Kidney (tissue), 14 donors: ENCODE results near the gene KMT2D. TPM values are rescaled to one million over a fixed set of nuclear protein-coding genes. Genes with fewer than 3 reads are reported as not detected.

Source experiments
- DNase-seq, 5 donors: peaks; one replicate each; pipeline ENCODE4 v3.0.0-alpha.2; 2013 to 2020
- FAIRE-seq: peaks from 2 replicates; lab custom pipeline; 2012; peaks lifted over from hg19 to GRCh38; lab: Jason Lieb, UNC
- H3K27ac ChIP-seq, 2 donors: one replicate each; pipeline ENCODE4 v1.7.0; 2013; ENCODE audit warnings: low read depth in 2 of 2, low read length in 2 of 2, inconsistent platforms in 1 of 2
- H3K27me3 ChIP-seq: one replicate; pipeline ENCODE4 v1.7.1; 2013; ENCODE audit warnings: low read length, inconsistent platforms; ENCODE audit not compliant: control insufficient read depth, insufficient read depth
- H3K36me3 ChIP-seq, 3 donors: one replicate each; pipeline versions ENCODE4 v1.7.0 to v1.7.1; 2013; ENCODE audit warnings: low read length in 3 of 3, control low read depth in 1 of 3, inconsistent platforms in 1 of 3; ENCODE audit not compliant: insufficient read depth in 3 of 3, control insufficient read depth in 2 of 3
- H3K4me1 ChIP-seq, 3 donors: one replicate each; pipeline versions ENCODE4 v1.7.0 to v1.7.1; 2013; ENCODE audit warnings: low read length in 3 of 3, inconsistent platforms in 1 of 3, low read depth in 1 of 3; ENCODE audit not compliant: control insufficient read depth in 2 of 3, insufficient read depth in 2 of 3
- H3K4me3 ChIP-seq, 3 donors: one replicate each; pipeline versions ENCODE4 v1.7.0 to v1.8.1; 2013; ENCODE audit warnings: low read length in 3 of 3, control low read depth in 1 of 3, inconsistent platforms in 1 of 3
- H3K9ac ChIP-seq, 3 donors: one replicate each; pipeline versions ENCODE4 v1.7.0 to v1.7.1; 2013; ENCODE audit warnings: low read length in 3 of 3, control low read depth in 1 of 3, inconsistent platforms in 1 of 3
- H3K9me3 ChIP-seq, 3 donors: one replicate each; pipeline versions ENCODE4 v1.7.0 to v1.7.1; 2013; ENCODE audit warnings: low read length in 3 of 3, control low read depth in 1 of 3, inconsistent platforms in 1 of 3; ENCODE audit not compliant: control insufficient read depth in 2 of 3, insufficient read depth in 1 of 3
- CTCF ChIP-seq: IDR thresholded peaks from 3 replicates; pipeline ENCODE4 v1.5.1; 2012; ENCODE audit warnings: mild to moderate bottlenecking, moderate library complexity, borderline replicate concordance; ENCODE audit not compliant: insufficient read depth; ENCODE audit errors: extremely low read depth
- intact Hi-C: fragments of 100-400 bp; cut with DNase I; formaldehyde crosslinking; loops from one replicate; pipeline ENCODE4 v1.11.1; 2022
- polyA plus RNA-seq: library from polyadenylated mRNA; stranded (reverse); fragments of 350-450 nt; fragmentation: Illumina TruSeq; extraction: RNeasy Lipid Tissue Mini Kit (QIAGEN cat#74804); gene quantifications from one replicate; pipeline ENCODE4 v1.2.3, GENCODE V29; 2014; ENCODE audit warnings: low read depth, low replicate concordance; ENCODE audit not compliant: insufficient read depth
- total RNA-seq: library from RNA; stranded (reverse); fragmentation: NEBNext Ultra II Directional; extraction: Animal tissue kit (Norgen Biotek cat#: 25700); gene quantifications from one replicate; pipeline ENCODE4 v1.2.1, GENCODE V29; 2021
- donor health status: control.
- donor health status: control.
- donor health status: control.
- donor health status: control.
- donor health status: control.
- donor health status: DM: yes; HTN: yes; CAD: no.
- donor health status: Normal renal cell carcinoma (clear cell type).

Gene KMT2D
- total and polyA plus RNA-seq, 2 donors from 2014 or later: 5.0 to 89.9 TPM

- DNase-seq (peak in 1 of 5 donors; percentile 37), FAIRE-seq (no peak)
- Histone ChIP-seq H3K36me3 (peaks cover 0 to 49% (median 42%) of the 10 kb centered on the region in 3 donors), H3K27ac (no peak overlapping the region), H3K4me3 (no peak overlapping the region), H3K4me1 (no peaks in the 10 kb centered on the region), H3K27me3 (no peaks in the 10 kb centered on the region), H3K9ac (no peak overlapping the region), H3K9me3 (no peaks in the 10 kb centered on the region)
- intact Hi-C loops: no loop called here
- no peak for TF ChIP-seq CTCF
Measured at GRCh38 chr12:49034286-49034622, 26.3 kb downstream of the KMT2D start.

DNA sequence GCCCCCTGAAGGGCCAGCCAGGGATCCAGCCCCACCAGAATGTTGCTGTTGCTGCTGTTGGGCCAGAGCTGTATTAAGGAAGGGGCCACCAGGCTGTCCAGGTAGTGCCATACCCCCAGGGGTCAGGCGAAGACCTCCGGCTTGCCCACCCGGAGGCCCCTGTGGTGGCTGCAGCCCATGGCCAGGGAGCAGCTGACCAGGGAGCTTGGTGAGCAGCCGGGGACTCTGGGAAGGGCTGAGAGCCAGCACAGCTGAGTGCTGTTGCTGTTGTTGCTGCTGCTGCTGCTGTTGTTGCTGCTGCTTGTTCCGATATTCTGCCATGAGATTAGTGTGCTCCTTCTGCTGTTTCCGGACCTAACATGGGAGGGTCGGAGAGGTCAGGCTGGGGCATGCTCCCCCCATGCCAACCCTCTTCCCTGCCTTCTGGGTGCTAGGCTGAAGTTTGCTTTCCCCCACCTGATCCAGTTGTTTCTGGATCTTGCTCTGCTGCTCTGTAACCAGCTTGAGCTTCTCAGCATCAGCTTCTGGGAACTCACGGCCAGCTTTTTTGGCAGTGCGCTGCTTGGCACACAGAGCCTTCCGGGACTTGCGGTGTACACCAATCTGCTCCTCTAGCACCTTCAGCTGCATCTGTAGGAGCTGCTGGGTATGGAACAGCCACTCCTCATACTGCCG, 26.8 kb downstream of the KMT2D start:
- no peak for FAIRE-seq
- DNase-seq: peak in 1 of 5 donors; percentile 56
- no peaks in the 10 kb centered on the region for H3K27me3 ChIP-seq
- no peak overlapping the region for H3K27ac ChIP-seq
- intact Hi-C loops: no loop called here
- no peak for TF ChIP-seq CTCF
- H3K9me3 ChIP-seq: no peaks in the 10 kb centered on the region
- peaks cover 0 to 49% (median 38%) of the 10 kb centered on the region in 3 donors for H3K36me3 ChIP-seq
- no peak overlapping the region for H3K9ac ChIP-seq
- no peak overlapping the region for H3K4me3 ChIP-seq
- no peaks in the 10 kb centered on the region for H3K4me1 ChIP-seq

GRCh38 chr12:49032679-49033447, 27.7 kb downstream of the KMT2D start:
- no peaks in the 10 kb centered on the region for H3K27me3 ChIP-seq
- H3K36me3 ChIP-seq: peaks cover 3 to 52% (median 43%) of the 10 kb centered on the region in 3 donors
- no peak overlapping the region for H3K4me3 ChIP-seq
- DNase-seq: peak in 1 of 5 donors; percentile 56
- no peak overlapping the region for H3K27ac ChIP-seq
- intact Hi-C loops: no loop called here
- no peak for TF ChIP-seq CTCF
- no peaks in the 10 kb centered on the region for H3K4me1 ChIP-seq
- no peak for FAIRE-seq
- no peak overlapping the region for H3K9ac ChIP-seq
- no peaks in the 10 kb centered on the region for H3K9me3 ChIP-seq
